T-cell (primary cell): ENCODE results near the gene PRAMEF4. TPM values are rescaled to one million over a fixed set of nuclear protein-coding genes. Genes with fewer than 3 reads are reported as not detected.
"Not testable (repeated sequence)": the region's sequence is repeated elsewhere in the genome, so short reads cannot be mapped to it uniquely, and the experiment has no call there.

Experiments
- ATAC-seq, 4 experiments: fragments of 200-7000 bp in 3 of 4; fragments of 150-1000 bp in 1 of 4; cut with Tn5 transposase; replicated peaks in 1 of 4; 1 replicate in 3 of 4; 2 replicates in 1 of 4; pipeline ENCODE4 v1.10.0; 2021; ENCODE audit warnings: moderate library complexity in 3 of 4, mild to moderate bottlenecking in 2 of 4, moderate number of reproducible peaks in 1 of 4
- CTCF ChIA-PET, 2 donors: fragments of 300-600 bp; sonication (Branson Sonifier 250); formaldehyde crosslinking; loops; one replicate each; lab custom pipeline; 2022; ENCODE audit warnings: antibody characterized with exemption in 2 of 2; lab: Charles Lee
- POLR2A ChIA-PET, 2 donors: fragments of 300-600 bp; sonication (Branson Sonifier 250); formaldehyde crosslinking; loops; one replicate each; lab custom pipeline; 2022; ENCODE audit warnings: antibody characterized with exemption in 2 of 2; lab: Charles Lee
- DNase-seq, 35 experiments: peaks; one replicate each; pipeline versions ENCODE4 v3.0.0 to v3.0.0-alpha.2; 2013 to 2023
- H3K27ac ChIP-seq: one replicate; pipeline ENCODE4 v1.5.1; 2013; ENCODE audit warnings: low read length
- H3K27me3 ChIP-seq, 2 experiments: replicated peaks in 1 of 2; 1 replicate in 1 of 2; 2 replicates in 1 of 2; pipeline versions ENCODE4 v1.6.1 to v1.7.0; 2013; ENCODE audit warnings: low read length in 1 of 2, mixed read lengths in 1 of 2; ENCODE audit not compliant: control insufficient read depth in 2 of 2, insufficient read depth in 2 of 2; ENCODE audit errors: extremely low read depth in 1 of 2
- H3K36me3 ChIP-seq, 2 donors: 1 replicate in 1 of 2; 2 replicates in 1 of 2; pipeline versions ENCODE4 v1.6.1 to v1.7.0; 2013; ENCODE audit warnings: low read length in 1 of 2; ENCODE audit not compliant: control insufficient read depth in 2 of 2, insufficient read depth in 1 of 2; ENCODE audit errors: extremely low read depth in 1 of 2
- H3K4me1 ChIP-seq, 2 experiments: 1 replicate in 1 of 2; 2 replicates in 1 of 2; pipeline versions ENCODE4 v1.6.1 to v1.7.0; 2013; ENCODE audit warnings: low read length in 2 of 2, mixed read lengths in 1 of 2; ENCODE audit not compliant: insufficient read depth in 2 of 2, control insufficient read depth in 1 of 2; ENCODE audit errors: extremely low read depth in 1 of 2
- H3K4me3 ChIP-seq, 2 donors: 1 replicate in 1 of 2; 2 replicates in 1 of 2; pipeline versions ENCODE4 v1.5.1 to v1.7.0; 2013; ENCODE audit warnings: mild to moderate bottlenecking in 2 of 2, low read length in 1 of 2, moderate library complexity in 1 of 2; ENCODE audit not compliant: control insufficient read depth in 1 of 2; ENCODE audit errors: extremely low read depth in 1 of 2
- H3K9me3 ChIP-seq: 2 replicates; pipeline ENCODE4 v1.7.0; 2013
- H3K27ac Mint-ChIP-seq, 2 donors: one replicate each; pipeline ENCODE4 v1.8.0; 2020 to 2021; ENCODE audit warnings: mild to moderate bottlenecking in 2 of 2, mixed read lengths in 2 of 2
- H3K27me3 Mint-ChIP-seq, 2 donors: one replicate each; pipeline ENCODE4 v1.8.0; 2021 to 2022; ENCODE audit warnings: mixed read lengths in 2 of 2
- H3K36me3 Mint-ChIP-seq: one replicate; pipeline ENCODE4 v1.8.0; 2021; ENCODE audit warnings: mixed read lengths
- H3K4me1 Mint-ChIP-seq, 3 donors: one replicate each; pipeline ENCODE4 v1.8.0; 2020 to 2022; ENCODE audit warnings: mixed read lengths in 3 of 3, mild to moderate bottlenecking in 1 of 3
- H3K4me3 Mint-ChIP-seq, 3 donors: one replicate each; pipeline ENCODE4 v1.8.0; 2020 to 2022; ENCODE audit warnings: mild to moderate bottlenecking in 3 of 3, mixed read lengths in 3 of 3, moderate library complexity in 3 of 3
- H3K9me3 Mint-ChIP-seq, 3 donors: one replicate each; pipeline ENCODE4 v1.8.0; 2020 to 2022; ENCODE audit warnings: mixed read lengths in 3 of 3
- WGBS: methylation state at CpG from one replicate; pipeline ENCODE4 v1.1.5; 2013; ENCODE audit warnings: missing lambda C conversion rate; ENCODE audit not compliant: insufficient coverage; 5-methylcytosine and 5-hydroxymethylcytosine counted together
- total RNA-seq, 35 experiments: library from RNA in 6 of 35; stranded (reverse) in 6 of 35; fragments of 120-200 nt in 1 of 35; gene quantifications; one replicate each; pipeline versions ENCODE4 v1.2.1 to v1.2.4 and lab custom pipeline; 2013 to 2026

Gene PRAMEF4
- not detected for total RNA-seq
- total RNA-seq (2013): not detected
- total RNA-seq (lab: John Stamatoyannopoulos, UW): 0 reads per million in 29 experiments

- H3K4me3 ChIP-seq, DNase-seq, H3K27me3 Mint-ChIP-seq, H3K27me3 ChIP-seq, H3K9me3 Mint-ChIP-seq, H3K9me3 ChIP-seq, POLR2A ChIA-PET, H3K4me3 Mint-ChIP-seq, H3K4me1 ChIP-seq, H3K27ac Mint-ChIP-seq, H3K36me3 Mint-ChIP-seq, H3K27ac ChIP-seq, H3K4me1 Mint-ChIP-seq, CTCF ChIA-PET, H3K36me3 ChIP-seq, ATAC-seq: not testable (repeated sequence)
- WGBS: no CpG with 5 or more reads among the region's 3 CpGs
These were observed at the start of gene PRAMEF4 for GRCh38 chr1:12886101-12886500. PRAMEF4 (minus strand) TSS chr1:12886201; CDS start chr1:12883394, 2,807 bp downstream.

- not testable (repeated sequence) for H3K27me3 Mint-ChIP-seq, H3K4me1 Mint-ChIP-seq
These were observed 38.4 kb upstream of the PRAMEF4 start for GRCh38 chr1:12924368-12924767.

DNA sequence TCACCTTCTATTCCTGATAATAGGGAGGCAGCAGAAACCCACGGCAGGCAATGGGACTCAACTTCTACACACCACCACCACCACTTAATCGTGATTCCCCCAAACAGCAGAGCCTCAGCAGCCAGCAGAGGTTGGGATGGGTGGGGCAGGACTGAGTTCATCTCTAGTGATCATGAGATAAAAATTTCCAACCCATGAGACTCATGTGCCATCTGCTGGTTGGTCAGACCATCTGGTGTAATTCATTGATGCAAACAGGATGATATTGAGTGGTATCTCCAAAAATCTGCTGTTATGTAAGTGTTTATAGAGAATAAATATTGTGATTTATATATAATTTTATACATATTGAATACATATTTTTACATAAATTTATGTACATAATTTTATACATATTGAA is 35.7 kb upstream of the PRAMEF4 start:
- no CpG with 5 or more reads among the region's 2 CpGs for WGBS

More at GRCh38 chr1:12924368-12924767, 38.4 kb upstream of the PRAMEF4 start:
- H3K27ac Mint-ChIP-seq, H3K9me3 ChIP-seq, ATAC-seq, CTCF ChIA-PET, H3K27me3 ChIP-seq, H3K4me3 ChIP-seq, POLR2A ChIA-PET, H3K9me3 Mint-ChIP-seq, DNase-seq, H3K4me1 ChIP-seq, H3K4me3 Mint-ChIP-seq, H3K27ac ChIP-seq, H3K36me3 Mint-ChIP-seq, H3K36me3 ChIP-seq: not testable (repeated sequence)
- no CpG with 5 or more reads among the region's 5 CpGs for WGBS

GRCh38 chr1:12916310-12916709 is 30.3 kb upstream of the PRAMEF4 start, which contains the start of gene PRAMEF7:
PRAMEF7 (plus strand) TSS chr1:12916610; CDS start chr1:12917693, 1,083 bp downstream.
- H3K4me1 Mint-ChIP-seq, H3K4me1 ChIP-seq, DNase-seq, H3K27me3 ChIP-seq, CTCF ChIA-PET, H3K36me3 Mint-ChIP-seq, H3K27me3 Mint-ChIP-seq, H3K9me3 Mint-ChIP-seq, H3K27ac Mint-ChIP-seq, ATAC-seq, H3K27ac ChIP-seq, H3K36me3 ChIP-seq, H3K4me3 Mint-ChIP-seq, POLR2A ChIA-PET, H3K9me3 ChIP-seq, H3K4me3 ChIP-seq: not testable (repeated sequence)
- WGBS: no CpG with 5 or more reads among the region's 1 CpG

More for the DNA sequence above, 35.7 kb upstream of the PRAMEF4 start:
- H3K36me3 ChIP-seq, H3K27me3 ChIP-seq, H3K9me3 Mint-ChIP-seq, H3K36me3 Mint-ChIP-seq, POLR2A ChIA-PET, CTCF ChIA-PET, H3K4me3 Mint-ChIP-seq, ATAC-seq, H3K4me3 ChIP-seq, H3K27ac Mint-ChIP-seq, H3K4me1 ChIP-seq, H3K27me3 Mint-ChIP-seq, DNase-seq, H3K27ac ChIP-seq, H3K9me3 ChIP-seq, H3K4me1 Mint-ChIP-seq: not testable (repeated sequence)

GRCh38 chr1:12903793-12904572 is 18.0 kb upstream of the PRAMEF4 start:
- H3K4me3 ChIP-seq, H3K4me1 ChIP-seq, H3K36me3 ChIP-seq, CTCF ChIA-PET, H3K4me1 Mint-ChIP-seq, H3K27ac Mint-ChIP-seq, DNase-seq, H3K4me3 Mint-ChIP-seq, H3K27me3 Mint-ChIP-seq, H3K9me3 Mint-ChIP-seq, H3K27ac ChIP-seq, H3K9me3 ChIP-seq, POLR2A ChIA-PET, H3K36me3 Mint-ChIP-seq, ATAC-seq, H3K27me3 ChIP-seq: not testable (repeated sequence)
- no CpG with 5 or more reads among the region's 5 CpGs for WGBS

GRCh38 chr1:12899186-12899585 is 13.2 kb upstream of the PRAMEF4 start:
- H3K4me3 ChIP-seq, H3K36me3 ChIP-seq, ATAC-seq, DNase-seq, H3K27me3 Mint-ChIP-seq, CTCF ChIA-PET, H3K4me1 Mint-ChIP-seq, H3K27ac Mint-ChIP-seq, H3K9me3 Mint-ChIP-seq, H3K27ac ChIP-seq, POLR2A ChIA-PET, H3K4me1 ChIP-seq, H3K27me3 ChIP-seq, H3K36me3 Mint-ChIP-seq, H3K4me3 Mint-ChIP-seq, H3K9me3 ChIP-seq: not testable (repeated sequence)
